ENCODE data around the gene PITPNC1. TPM values are rescaled to one million over a fixed set of nuclear protein-coding genes. Genes with fewer than 3 reads are reported as not detected.

PITPNC1 gene
- polyA plus RNA-seq, 1 donor from 2014 or later: 18.8 TPM

DNA sequence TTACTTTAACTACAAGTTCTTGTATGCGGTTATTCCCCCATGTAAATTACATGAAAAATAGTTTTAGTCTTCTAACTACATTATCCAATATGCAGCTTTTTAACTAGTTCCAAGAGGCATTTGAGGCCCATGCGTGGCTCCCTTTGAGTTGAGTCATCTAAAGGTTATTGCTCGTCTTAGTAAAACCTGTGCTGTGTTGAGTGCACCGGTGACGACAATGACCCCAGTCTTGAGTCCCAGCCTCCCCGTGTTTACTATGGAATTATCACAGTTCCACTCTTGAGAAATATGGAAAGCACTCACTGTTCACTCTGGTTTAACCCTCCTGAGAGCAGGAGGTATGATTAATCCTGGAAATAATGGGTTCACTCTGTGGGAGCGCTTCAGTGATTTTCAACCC, 119.2 kb downstream of the PITPNC1 start:
- TF ChIP-seq SMC3 (conservative IDR thresholded peaks at IDR 0.05; ENCODE audit: poor library complexity) (no peak), POLR2AphosphoS5 (IDR thresholded peaks at IDR 0.05) (peak; percentile 26)
- TF ChIP-seq, protein P1, sequence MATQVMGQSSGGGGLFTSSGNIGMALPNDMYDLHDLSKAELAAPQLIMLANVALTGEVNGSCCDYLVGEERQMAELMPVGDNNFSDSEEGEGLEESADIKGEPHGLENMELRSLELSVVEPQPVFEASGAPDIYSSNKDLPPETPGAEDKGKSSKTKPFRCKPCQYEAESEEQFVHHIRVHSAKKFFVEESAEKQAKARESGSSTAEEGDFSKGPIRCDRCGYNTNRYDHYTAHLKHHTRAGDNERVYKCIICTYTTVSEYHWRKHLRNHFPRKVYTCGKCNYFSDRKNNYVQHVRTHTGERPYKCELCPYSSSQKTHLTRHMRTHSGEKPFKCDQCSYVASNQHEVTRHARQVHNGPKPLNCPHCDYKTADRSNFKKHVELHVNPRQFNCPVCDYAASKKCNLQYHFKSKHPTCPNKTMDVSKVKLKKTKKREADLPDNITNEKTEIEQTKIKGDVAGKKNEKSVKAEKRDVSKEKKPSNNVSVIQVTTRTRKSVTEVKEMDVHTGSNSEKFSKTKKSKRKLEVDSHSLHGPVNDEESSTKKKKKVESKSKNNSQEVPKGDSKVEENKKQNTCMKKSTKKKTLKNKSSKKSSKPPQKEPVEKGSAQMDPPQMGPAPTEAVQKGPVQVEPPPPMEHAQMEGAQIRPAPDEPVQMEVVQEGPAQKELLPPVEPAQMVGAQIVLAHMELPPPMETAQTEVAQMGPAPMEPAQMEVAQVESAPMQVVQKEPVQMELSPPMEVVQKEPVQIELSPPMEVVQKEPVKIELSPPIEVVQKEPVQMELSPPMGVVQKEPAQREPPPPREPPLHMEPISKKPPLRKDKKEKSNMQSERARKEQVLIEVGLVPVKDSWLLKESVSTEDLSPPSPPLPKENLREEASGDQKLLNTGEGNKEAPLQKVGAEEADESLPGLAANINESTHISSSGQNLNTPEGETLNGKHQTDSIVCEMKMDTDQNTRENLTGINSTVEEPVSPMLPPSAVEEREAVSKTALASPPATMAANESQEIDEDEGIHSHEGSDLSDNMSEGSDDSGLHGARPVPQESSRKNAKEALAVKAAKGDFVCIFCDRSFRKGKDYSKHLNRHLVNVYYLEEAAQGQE (IDR thresholded peaks at IDR 0.05; ENCODE audit: borderline replicate concordance): peak; percentile 44
- no peak overlapping the region for H2AFZ ChIP-seq (ENCODE audit: low read depth, low read length)
- no peaks in the 10 kb centered on the region for H3K36me3 ChIP-seq (ENCODE audit: insufficient read depth, low read length)
- H4K20me1 ChIP-seq (ENCODE audit: insufficient read depth): no peaks in the 10 kb centered on the region
- no peaks in the 10 kb centered on the region for H3K27me3 ChIP-seq (ENCODE audit: insufficient read depth, low read depth, low read length)
- H3F3A ChIP-seq (ENCODE audit: insufficient read depth, low read length, poor library complexity, severe bottlenecking): no peaks in the 10 kb centered on the region
- H3K9ac ChIP-seq (ENCODE audit: low read length): no peak overlapping the region
- no peak overlapping the region for H3K4me3 ChIP-seq (ENCODE audit: low read length)
- no peak overlapping the region for H3K4me2 ChIP-seq (ENCODE audit: low read length)
- H3K79me2 ChIP-seq (replicated peaks; ENCODE audit: insufficient read depth, low read length): no peaks in the 10 kb centered on the region
- no peak overlapping the region for H3K27ac ChIP-seq (ENCODE audit: low read length)
- no peaks in the 10 kb centered on the region for H3K9me2 ChIP-seq (ENCODE audit: insufficient read depth, low read length)
- H3K9me3 ChIP-seq (ENCODE audit: low read length): no peaks in the 10 kb centered on the region

DNA sequence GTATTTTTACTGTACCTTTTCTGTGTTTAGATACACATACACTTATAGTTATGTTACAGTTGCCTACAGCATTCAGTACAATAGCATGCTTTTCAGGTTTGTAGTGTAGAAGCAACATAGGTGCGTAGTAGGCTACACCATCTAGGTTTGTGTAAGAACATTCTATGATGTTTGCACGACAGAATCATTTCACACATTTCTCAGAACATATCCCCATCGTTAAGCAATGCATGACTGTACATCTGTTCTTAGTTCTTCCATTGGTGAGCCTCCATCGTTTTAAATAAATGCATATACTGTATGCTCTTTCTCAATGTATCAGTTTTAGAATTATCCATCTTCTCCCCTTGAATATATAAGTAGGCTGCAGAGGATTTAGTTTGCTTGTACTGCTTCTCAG, 122.6 kb downstream of the PITPNC1 start:
- H3K27me3 ChIP-seq (ENCODE audit: insufficient read depth, low read depth, low read length): no peaks in the 10 kb centered on the region
- H3K9me3 ChIP-seq (ENCODE audit: low read length): no peaks in the 10 kb centered on the region
- no peak overlapping the region for H3K9ac ChIP-seq (ENCODE audit: low read length)
- TF ChIP-seq RAD21 (conservative IDR thresholded peaks at IDR 0.05) (no peak), POLR2AphosphoS5 (IDR thresholded peaks at IDR 0.05) (no peak), EP300 (conservative IDR thresholded peaks at IDR 0.05; ENCODE audit: poor library complexity, severe bottlenecking) (no peak)
- H3K4me2 ChIP-seq (ENCODE audit: low read length): no peak overlapping the region
- H3K36me3 ChIP-seq (ENCODE audit: insufficient read depth, low read length): no peaks in the 10 kb centered on the region
- H4K20me1 ChIP-seq (ENCODE audit: insufficient read depth): no peaks in the 10 kb centered on the region
- no peaks in the 10 kb centered on the region for H3F3A ChIP-seq (ENCODE audit: insufficient read depth, low read length, poor library complexity, severe bottlenecking)
- no peak overlapping the region for H2AFZ ChIP-seq (ENCODE audit: low read depth, low read length)
- no peak overlapping the region for H3K4me3 ChIP-seq (ENCODE audit: low read length)
- H3K79me2 ChIP-seq (replicated peaks; ENCODE audit: insufficient read depth, low read length): no peaks in the 10 kb centered on the region
- no peaks in the 10 kb centered on the region for H3K9me2 ChIP-seq (ENCODE audit: insufficient read depth, low read length)
- H3K27ac ChIP-seq (ENCODE audit: low read length): no peak overlapping the region

DNA sequence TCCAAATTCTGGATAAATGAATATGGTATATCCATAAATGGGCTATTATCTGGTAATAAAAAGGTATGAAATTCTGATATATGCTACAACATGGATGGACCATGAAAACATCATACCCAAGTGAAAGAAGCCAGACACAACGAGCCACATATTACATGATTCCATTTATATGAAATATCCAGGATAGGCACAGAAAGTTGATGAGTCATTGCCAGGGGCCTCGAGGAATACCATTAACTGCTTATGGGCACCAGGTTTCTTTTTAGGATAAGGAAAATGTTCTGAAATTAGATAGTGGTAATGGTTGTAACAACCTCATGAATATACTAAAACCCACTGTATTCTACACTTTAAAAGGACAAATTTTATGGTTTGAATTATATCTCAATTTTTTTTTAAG, 123.2 kb downstream of the PITPNC1 start:
- no peak overlapping the region for H3K4me2 ChIP-seq (ENCODE audit: low read length)
- no peaks in the 10 kb centered on the region for H3K27me3 ChIP-seq (ENCODE audit: insufficient read depth, low read depth, low read length)
- no peak overlapping the region for H3K9ac ChIP-seq (ENCODE audit: low read length)
- no peak for TF ChIP-seq POLR2AphosphoS5 (IDR thresholded peaks at IDR 0.05)
- TF ChIP-seq, protein P1 (IDR thresholded peaks at IDR 0.05; ENCODE audit: borderline replicate concordance): no peak
- no peak for TF ChIP-seq EZH2 (IDR thresholded peaks at IDR 0.05; ENCODE audit: borderline replicate concordance, insufficient read depth, low read length, poor library complexity, severe bottlenecking)
- TF ChIP-seq MXI1 (conservative IDR thresholded peaks at IDR 0.05; ENCODE audit: poor library complexity, severe bottlenecking): no peak
- TF ChIP-seq, protein P2, sequence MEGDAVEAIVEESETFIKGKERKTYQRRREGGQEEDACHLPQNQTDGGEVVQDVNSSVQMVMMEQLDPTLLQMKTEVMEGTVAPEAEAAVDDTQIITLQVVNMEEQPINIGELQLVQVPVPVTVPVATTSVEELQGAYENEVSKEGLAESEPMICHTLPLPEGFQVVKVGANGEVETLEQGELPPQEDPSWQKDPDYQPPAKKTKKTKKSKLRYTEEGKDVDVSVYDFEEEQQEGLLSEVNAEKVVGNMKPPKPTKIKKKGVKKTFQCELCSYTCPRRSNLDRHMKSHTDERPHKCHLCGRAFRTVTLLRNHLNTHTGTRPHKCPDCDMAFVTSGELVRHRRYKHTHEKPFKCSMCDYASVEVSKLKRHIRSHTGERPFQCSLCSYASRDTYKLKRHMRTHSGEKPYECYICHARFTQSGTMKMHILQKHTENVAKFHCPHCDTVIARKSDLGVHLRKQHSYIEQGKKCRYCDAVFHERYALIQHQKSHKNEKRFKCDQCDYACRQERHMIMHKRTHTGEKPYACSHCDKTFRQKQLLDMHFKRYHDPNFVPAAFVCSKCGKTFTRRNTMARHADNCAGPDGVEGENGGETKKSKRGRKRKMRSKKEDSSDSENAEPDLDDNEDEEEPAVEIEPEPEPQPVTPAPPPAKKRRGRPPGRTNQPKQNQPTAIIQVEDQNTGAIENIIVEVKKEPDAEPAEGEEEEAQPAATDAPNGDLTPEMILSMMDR (IDR thresholded peaks at IDR 0.05; ENCODE audit: poor library complexity, severe bottlenecking): no peak
- no peak for TF ChIP-seq TAF1 (IDR thresholded peaks at IDR 0.05; ENCODE audit: low read depth)
- TF ChIP-seq SMC3 (conservative IDR thresholded peaks at IDR 0.05; ENCODE audit: poor library complexity): no peak
- TF ChIP-seq EP300 (conservative IDR thresholded peaks at IDR 0.05; ENCODE audit: poor library complexity, severe bottlenecking): no peak
- TF ChIP-seq RAD21 (conservative IDR thresholded peaks at IDR 0.05): no peak
- H4K20me1 ChIP-seq (ENCODE audit: insufficient read depth): no peaks in the 10 kb centered on the region
- no peaks in the 10 kb centered on the region for H3K9me2 ChIP-seq (ENCODE audit: insufficient read depth, low read length)
- no peak overlapping the region for H3K27ac ChIP-seq (ENCODE audit: low read length)
- H3K9me3 ChIP-seq (ENCODE audit: low read length): no peaks in the 10 kb centered on the region
- no peak overlapping the region for H3K4me3 ChIP-seq (ENCODE audit: low read length)
- H3F3A ChIP-seq (ENCODE audit: insufficient read depth, low read length, poor library complexity, severe bottlenecking): no peaks in the 10 kb centered on the region
- no peak overlapping the region for H2AFZ ChIP-seq (ENCODE audit: low read depth, low read length)
- H3K79me2 ChIP-seq (replicated peaks; ENCODE audit: insufficient read depth, low read length): no peaks in the 10 kb centered on the region
- no peaks in the 10 kb centered on the region for H3K36me3 ChIP-seq (ENCODE audit: insufficient read depth, low read length)

Data from neural cell (in vitro differentiated cells).